ENCODE data around the gene GABBR2. TPM values are rescaled to one million over a fixed set of nuclear protein-coding genes. Genes with fewer than 3 reads are reported as not detected.

Gene GABBR2
- total RNA-seq, 1 donor, result 0.27 TPM

GRCh38 chr9:98315551-98316060 lies 393.1 kb downstream of the GABBR2 start:
- H3K4me3 ChIP-seq (ENCODE audit: low read depth, low read length), result no peak overlapping the region
- TF ChIP-seq, protein P1, sequence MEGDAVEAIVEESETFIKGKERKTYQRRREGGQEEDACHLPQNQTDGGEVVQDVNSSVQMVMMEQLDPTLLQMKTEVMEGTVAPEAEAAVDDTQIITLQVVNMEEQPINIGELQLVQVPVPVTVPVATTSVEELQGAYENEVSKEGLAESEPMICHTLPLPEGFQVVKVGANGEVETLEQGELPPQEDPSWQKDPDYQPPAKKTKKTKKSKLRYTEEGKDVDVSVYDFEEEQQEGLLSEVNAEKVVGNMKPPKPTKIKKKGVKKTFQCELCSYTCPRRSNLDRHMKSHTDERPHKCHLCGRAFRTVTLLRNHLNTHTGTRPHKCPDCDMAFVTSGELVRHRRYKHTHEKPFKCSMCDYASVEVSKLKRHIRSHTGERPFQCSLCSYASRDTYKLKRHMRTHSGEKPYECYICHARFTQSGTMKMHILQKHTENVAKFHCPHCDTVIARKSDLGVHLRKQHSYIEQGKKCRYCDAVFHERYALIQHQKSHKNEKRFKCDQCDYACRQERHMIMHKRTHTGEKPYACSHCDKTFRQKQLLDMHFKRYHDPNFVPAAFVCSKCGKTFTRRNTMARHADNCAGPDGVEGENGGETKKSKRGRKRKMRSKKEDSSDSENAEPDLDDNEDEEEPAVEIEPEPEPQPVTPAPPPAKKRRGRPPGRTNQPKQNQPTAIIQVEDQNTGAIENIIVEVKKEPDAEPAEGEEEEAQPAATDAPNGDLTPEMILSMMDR (IDR thresholded peaks at IDR 0.05; ENCODE audit: insufficient read depth, low read length), result peak; percentile 96
- peak; percentile 84 for DNase-seq (ENCODE audit: low read depth)

DNA sequence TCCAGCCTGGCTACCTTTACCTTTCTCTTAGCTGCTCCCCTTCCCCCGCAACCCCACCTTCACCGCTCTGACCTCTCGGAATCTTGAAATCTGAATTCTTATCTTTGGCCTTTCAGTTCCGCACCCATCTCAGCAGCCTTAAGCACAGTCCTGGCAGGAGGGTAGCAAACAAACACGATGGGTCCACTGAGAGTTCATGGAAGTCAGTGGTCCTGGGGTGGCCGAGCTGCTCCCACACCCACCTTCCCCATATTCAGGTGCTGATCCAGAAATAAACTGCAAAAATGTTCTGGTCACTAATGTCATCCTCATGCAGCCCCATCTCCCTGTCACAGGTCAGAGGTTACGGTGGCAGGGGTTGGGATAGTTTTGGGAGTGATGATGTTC lies 393.7 kb downstream of the GABBR2 start:
- H3K4me3 ChIP-seq (ENCODE audit: low read depth, low read length), result no peak overlapping the region
- TF ChIP-seq, protein P1 (IDR thresholded peaks at IDR 0.05; ENCODE audit: insufficient read depth, low read length), result no peak
- DNase-seq (ENCODE audit: low read depth), result no peak

DNA sequence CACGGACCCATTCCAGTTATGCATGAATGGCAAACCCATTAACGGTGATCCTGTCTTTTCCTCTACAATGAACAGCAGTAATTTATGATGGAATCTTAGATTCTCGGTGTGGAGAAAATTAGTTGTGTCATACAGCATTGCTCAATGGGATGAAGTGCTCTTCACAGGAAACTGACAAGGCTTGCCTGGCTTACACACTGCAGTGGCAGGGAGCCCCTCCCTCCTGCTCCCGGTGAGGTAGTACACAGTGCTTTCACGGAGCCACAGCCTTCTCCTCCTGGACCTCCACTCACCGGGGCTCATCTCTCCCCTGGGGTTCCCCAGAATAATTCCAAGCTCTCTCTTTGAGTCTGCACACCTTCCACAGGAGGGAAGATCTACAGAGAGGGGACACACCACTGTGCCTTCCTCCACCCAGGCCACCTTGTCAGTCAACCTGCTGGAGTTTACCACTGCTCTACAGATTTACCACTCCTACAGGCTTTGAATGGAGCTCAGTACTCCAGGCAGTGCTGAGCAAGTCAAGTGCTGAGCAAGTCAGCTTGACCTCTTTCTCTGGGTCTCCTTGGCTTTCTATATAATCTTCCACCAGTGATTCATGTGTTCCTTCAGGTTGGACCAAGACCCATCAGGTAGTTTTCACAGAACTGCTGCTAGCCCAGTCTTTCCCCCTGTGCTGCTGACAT lies 394.2 kb downstream of the GABBR2 start:
- TF ChIP-seq, protein P1 (IDR thresholded peaks at IDR 0.05; ENCODE audit: insufficient read depth, low read length), result no peak
- DNase-seq (ENCODE audit: low read depth), result peak; percentile 35

GRCh38 chr9:98312365-98312764 lies 396.4 kb downstream of the GABBR2 start:
- H3K4me3 ChIP-seq (ENCODE audit: low read depth, low read length), result no peak overlapping the region
- no peak for DNase-seq (ENCODE audit: low read depth)
- TF ChIP-seq, protein P1 (IDR thresholded peaks at IDR 0.05; ENCODE audit: insufficient read depth, low read length), result no peak

More for the DNA sequence above, 394.2 kb downstream of the GABBR2 start:
- no peak overlapping the region for H3K4me3 ChIP-seq (ENCODE audit: low read depth, low read length)

GRCh38 chr9:98311541-98311940 lies 397.2 kb downstream of the GABBR2 start:
- H3K4me3 ChIP-seq (ENCODE audit: low read depth, low read length), result no peak overlapping the region
- TF ChIP-seq, protein P1 (IDR thresholded peaks at IDR 0.05; ENCODE audit: insufficient read depth, low read length), result no peak
- no peak for DNase-seq (ENCODE audit: low read depth)

GRCh38 chr9:98310752-98311392 lies 397.9 kb downstream of the GABBR2 start:
- TF ChIP-seq, protein P1 (IDR thresholded peaks at IDR 0.05; ENCODE audit: insufficient read depth, low read length), result no peak
- no peak for DNase-seq (ENCODE audit: low read depth)
- no peak overlapping the region for H3K4me3 ChIP-seq (ENCODE audit: low read depth, low read length)
